Type B pancreatic cell (in vitro differentiated cells): ENCODE data around the gene BST1. TPM values are rescaled to one million over a fixed set of nuclear protein-coding genes. Genes with fewer than 3 reads are reported as not detected.

ENCODE experiments used
- DNase-seq: peaks from one replicate; pipeline ENCODE4 v3.0.0; 2021; ENCODE audit warnings: mixed read lengths; ENCODE audit not compliant: unreplicated experiment; ENCODE audit errors: extremely low spot score
- H3K27ac Mint-ChIP-seq: 2 replicates; pipeline ENCODE4 v1.8.0; 2021; ENCODE audit warnings: mild to moderate bottlenecking, mixed read lengths
- H3K27me3 Mint-ChIP-seq: 2 replicates; pipeline ENCODE4 v1.8.0; 2021; ENCODE audit warnings: mixed read lengths
- H3K36me3 Mint-ChIP-seq: 2 replicates; pipeline ENCODE4 v1.8.0; 2021; ENCODE audit warnings: mixed read lengths
- H3K4me1 Mint-ChIP-seq: one replicate; pipeline ENCODE4 v1.8.0; 2021; ENCODE audit warnings: mixed read lengths; ENCODE audit not compliant: unreplicated experiment
- H3K4me3 Mint-ChIP-seq: 2 replicates; pipeline ENCODE4 v1.8.0; 2021; ENCODE audit warnings: mild to moderate bottlenecking, mixed read lengths
- H3K9me3 Mint-ChIP-seq: 2 replicates; pipeline ENCODE4 v1.8.0; 2021; ENCODE audit warnings: mixed read lengths
- CTCF ChIP-seq: fragments of 200-600 bp; sonication (generic); conservative IDR thresholded peaks from 2 replicates; pipeline ENCODE4 v1.5.0; 2021; ENCODE audit warnings: antibody characterized with exemption, mild to moderate bottlenecking
- total RNA-seq: library from RNA; stranded (reverse); gene quantifications from 2 replicates; pipeline ENCODE4 v1.2.1, GENCODE V29; 2021; ENCODE audit warnings: low replicate concordance

The BST1 gene
- total RNA-seq, 1 donor from 2014 or later = 0.89 TPM

- Mint-ChIP-seq H3K27ac (no peak overlapping the region), H3K27me3 (no peaks in the 10 kb centered on the region), H3K36me3 (peaks cover 37% of the 10 kb centered on the region), H3K4me3 (peak overlapping the region; percentile 29), H3K4me1 (peaks cover 20% of the 10 kb centered on the region), H3K9me3 (no peaks in the 10 kb centered on the region)
- no peak for TF ChIP-seq CTCF
- DNase-seq = no peak
Measured at GRCh38 chr4:15684498-15684897, 18.4 kb upstream of the BST1 start.

GRCh38 chr4:15688051-15688450 lies 14.8 kb upstream of the BST1 start:
- Mint-ChIP-seq H3K4me1 (peaks cover 9% of the 10 kb centered on the region), H3K27me3 (no peaks in the 10 kb centered on the region), H3K27ac (no peak overlapping the region), H3K36me3 (peaks cover 34% of the 10 kb centered on the region), H3K4me3 (no peak overlapping the region), H3K9me3 (no peaks in the 10 kb centered on the region)
- TF ChIP-seq CTCF = no peak
- DNase-seq = no peak

GRCh38 chr4:15689540-15689939 lies 13.3 kb upstream of the BST1 start:
- no peak for DNase-seq
- Mint-ChIP-seq H3K4me3 (no peak overlapping the region), H3K27me3 (no peaks in the 10 kb centered on the region), H3K36me3 (peaks cover 34% of the 10 kb centered on the region), H3K27ac (no peak overlapping the region), H3K4me1 (peaks cover 6% of the 10 kb centered on the region), H3K9me3 (no peaks in the 10 kb centered on the region)
- TF ChIP-seq CTCF = no peak

- no peaks in the 10 kb centered on the region for H3K9me3 Mint-ChIP-seq
- no peak for DNase-seq
- peak overlapping the region; percentile 72 for H3K27ac Mint-ChIP-seq
- H3K4me3 Mint-ChIP-seq = no peak overlapping the region
- peaks cover 2% of the 10 kb centered on the region for H3K4me1 Mint-ChIP-seq
- peaks cover 31% of the 10 kb centered on the region for H3K36me3 Mint-ChIP-seq
- no peak for TF ChIP-seq CTCF
- no peaks in the 10 kb centered on the region for H3K27me3 Mint-ChIP-seq
Measured at GRCh38 chr4:15690020-15690809, 12.7 kb upstream of the BST1 start.

GRCh38 chr4:15691346-15692135 lies 11.3 kb upstream of the BST1 start:
- no peak overlapping the region for H3K4me3 Mint-ChIP-seq
- no peaks in the 10 kb centered on the region for H3K9me3 Mint-ChIP-seq
- no peak for DNase-seq
- H3K4me1 Mint-ChIP-seq = no peaks in the 10 kb centered on the region
- no peak for TF ChIP-seq CTCF
- peaks cover 22% of the 10 kb centered on the region for H3K36me3 Mint-ChIP-seq
- no peaks in the 10 kb centered on the region for H3K27me3 Mint-ChIP-seq
- H3K27ac Mint-ChIP-seq = peak overlapping the region; percentile 0
